ENCODE measurements around the gene RBP3. TPM values are rescaled to one million over a fixed set of nuclear protein-coding genes. Genes with fewer than 3 reads are reported as not detected.

The RBP3 gene
- total RNA-seq, 4 donors from 2014 or later: not detected

DNA sequence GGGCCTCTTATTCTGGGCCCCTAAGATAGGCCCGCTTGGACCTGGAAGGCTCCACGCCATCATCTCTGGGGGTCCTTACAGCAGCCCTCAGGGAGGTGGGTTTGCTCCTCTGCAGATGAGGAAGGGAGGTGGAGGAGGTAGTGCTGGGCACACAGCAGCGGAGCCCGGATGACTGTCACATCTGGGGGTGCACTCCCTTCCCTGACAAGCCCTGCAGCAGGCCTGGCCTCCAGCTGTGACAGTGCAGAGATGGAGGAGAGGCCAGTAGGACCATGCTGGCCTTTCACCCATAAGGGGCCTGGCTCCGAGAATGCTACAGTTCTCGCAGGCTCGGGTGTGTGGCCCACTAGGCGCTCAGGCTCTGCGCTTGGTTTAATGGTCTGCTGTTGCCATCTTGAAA lies 16.7 kb upstream of the RBP3 start:
- peak in 1 of 2 donors; percentile 74 for DNase-seq (ENCODE audit: low spot score in 2 of 2)
- intact Hi-C loops (cut with DNase I; ENCODE audit: low total_unique reads): no loop called here
- TF ChIP-seq POLR2A (IDR thresholded peaks at IDR 0.05): no peak
- TF ChIP-seq, protein P1, sequence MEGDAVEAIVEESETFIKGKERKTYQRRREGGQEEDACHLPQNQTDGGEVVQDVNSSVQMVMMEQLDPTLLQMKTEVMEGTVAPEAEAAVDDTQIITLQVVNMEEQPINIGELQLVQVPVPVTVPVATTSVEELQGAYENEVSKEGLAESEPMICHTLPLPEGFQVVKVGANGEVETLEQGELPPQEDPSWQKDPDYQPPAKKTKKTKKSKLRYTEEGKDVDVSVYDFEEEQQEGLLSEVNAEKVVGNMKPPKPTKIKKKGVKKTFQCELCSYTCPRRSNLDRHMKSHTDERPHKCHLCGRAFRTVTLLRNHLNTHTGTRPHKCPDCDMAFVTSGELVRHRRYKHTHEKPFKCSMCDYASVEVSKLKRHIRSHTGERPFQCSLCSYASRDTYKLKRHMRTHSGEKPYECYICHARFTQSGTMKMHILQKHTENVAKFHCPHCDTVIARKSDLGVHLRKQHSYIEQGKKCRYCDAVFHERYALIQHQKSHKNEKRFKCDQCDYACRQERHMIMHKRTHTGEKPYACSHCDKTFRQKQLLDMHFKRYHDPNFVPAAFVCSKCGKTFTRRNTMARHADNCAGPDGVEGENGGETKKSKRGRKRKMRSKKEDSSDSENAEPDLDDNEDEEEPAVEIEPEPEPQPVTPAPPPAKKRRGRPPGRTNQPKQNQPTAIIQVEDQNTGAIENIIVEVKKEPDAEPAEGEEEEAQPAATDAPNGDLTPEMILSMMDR (IDR thresholded peaks at IDR 0.05): no peak
- no peak overlapping the region for H3K4me3 ChIP-seq (ENCODE audit: low read depth, poor library complexity, severe bottlenecking)
- WGBS, 2 donors: 97% methylated on average over 7 of the region's 9 CpGs

DNA sequence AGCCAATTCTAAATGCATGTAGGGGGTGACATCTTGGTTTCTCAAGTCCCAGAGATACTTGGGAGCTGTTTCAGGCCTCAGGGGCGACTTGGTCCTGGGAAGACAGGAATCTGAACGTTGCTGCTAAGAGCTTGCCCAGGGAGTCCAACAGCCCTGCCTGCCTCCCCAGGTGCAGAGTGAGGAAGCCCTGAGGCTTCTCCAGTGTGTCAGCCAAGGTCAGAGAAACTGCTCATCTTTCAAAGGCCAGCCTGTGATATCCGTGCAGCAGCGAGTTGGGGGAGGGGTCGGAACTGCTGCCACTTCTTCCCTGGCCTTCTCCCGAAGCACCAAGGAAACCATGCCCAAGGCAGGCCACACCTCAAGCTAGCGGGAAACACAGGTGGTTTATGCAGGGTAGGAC lies 16.2 kb upstream of the RBP3 start:
- TF ChIP-seq POLR2A (IDR thresholded peaks at IDR 0.05): no peak
- TF ChIP-seq, protein P1 (IDR thresholded peaks at IDR 0.05): no peak
- 58 to 73% methylated on average over 7 of the region's 7 CpGs for WGBS, 2 donors
- H3K4me3 ChIP-seq (ENCODE audit: low read depth, poor library complexity, severe bottlenecking): no peak overlapping the region
- DNase-seq (ENCODE audit: low spot score in 2 of 2): peak in 1 of 2 donors; percentile 53
- intact Hi-C loops (cut with DNase I; ENCODE audit: low total_unique reads): no loop called here

DNA sequence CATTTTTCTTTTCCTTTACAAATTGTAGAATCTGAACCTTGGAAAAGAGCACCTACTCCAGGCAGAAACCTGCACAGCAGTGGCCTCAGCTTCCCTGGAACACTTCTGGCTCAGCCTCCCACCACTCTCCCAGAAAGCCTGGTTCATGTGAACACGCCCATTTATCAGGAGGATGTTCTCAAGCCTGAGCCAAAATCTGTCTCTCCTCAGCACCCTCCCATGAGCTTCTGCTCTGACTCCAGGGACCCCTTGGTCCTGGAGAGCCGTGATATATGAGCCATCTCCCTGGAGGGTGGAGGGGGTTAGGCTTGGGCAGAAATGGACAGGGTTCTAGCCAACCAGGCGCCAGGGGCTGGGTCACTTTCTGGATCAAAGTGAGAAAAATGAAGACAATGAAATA lies 15.8 kb upstream of the RBP3 start:
- WGBS, 2 donors: 55 to 69% methylated on average over 3 of the region's 3 CpGs
- TF ChIP-seq, protein P1 (IDR thresholded peaks at IDR 0.05): no peak
- no peak for TF ChIP-seq POLR2A (IDR thresholded peaks at IDR 0.05)
- no peak overlapping the region for H3K4me3 ChIP-seq (ENCODE audit: low read depth, poor library complexity, severe bottlenecking)
- intact Hi-C loops (cut with DNase I; ENCODE audit: low total_unique reads): no loop called here
- peak in 1 of 2 donors; percentile 29 for DNase-seq (ENCODE audit: low spot score in 2 of 2)

DNA sequence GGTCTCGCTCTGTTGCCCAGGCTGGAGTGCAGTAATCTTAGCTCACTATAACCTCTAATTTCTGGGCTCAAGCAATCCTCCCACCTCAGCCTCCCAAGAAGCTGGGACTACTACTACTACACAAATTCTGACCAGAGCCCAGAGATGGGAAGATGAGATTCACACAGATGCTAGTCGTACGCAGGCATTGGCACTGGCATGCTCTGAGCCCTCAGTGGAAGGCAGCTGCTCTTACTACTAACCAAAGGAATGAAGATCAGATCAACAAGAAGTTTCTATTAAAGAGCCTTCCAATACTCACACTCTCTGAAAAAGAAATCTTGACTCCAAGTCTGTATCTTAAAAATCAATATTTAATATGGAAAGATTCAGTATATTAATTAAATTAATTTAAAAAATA lies 15.2 kb upstream of the RBP3 start:
- peak in 1 of 2 donors; percentile 21 for DNase-seq (ENCODE audit: low spot score in 2 of 2)
- no peak overlapping the region for H3K4me3 ChIP-seq (ENCODE audit: low read depth, poor library complexity, severe bottlenecking)
- TF ChIP-seq, protein P1 (IDR thresholded peaks at IDR 0.05): no peak
- TF ChIP-seq POLR2A (IDR thresholded peaks at IDR 0.05): no peak
- WGBS, 2 donors: 65 to 79% methylated on average over 3 of the region's 3 CpGs
- intact Hi-C loops (cut with DNase I; ENCODE audit: low total_unique reads): no loop called here

DNA sequence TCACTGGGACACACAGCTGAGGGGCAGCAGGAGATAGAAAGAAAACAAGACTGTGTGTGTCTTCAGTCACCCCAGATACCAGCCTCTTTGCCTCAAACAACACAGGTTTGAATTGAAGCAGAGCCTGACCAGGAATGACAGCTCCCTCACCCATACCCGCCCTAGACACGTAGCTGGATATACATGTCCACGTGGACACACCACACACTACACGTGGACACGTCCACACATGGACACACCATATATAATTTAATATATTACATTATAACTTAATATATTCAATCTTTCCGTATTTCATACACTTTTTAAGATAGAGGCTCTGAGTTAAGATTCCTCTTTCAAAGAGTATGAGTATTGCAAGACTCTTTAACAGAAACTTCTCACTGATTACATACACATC lies 14.6 kb upstream of the RBP3 start:
- intact Hi-C loops (cut with DNase I; ENCODE audit: low total_unique reads): no loop called here
- 91 to 94% methylated on average over 6 of the region's 6 CpGs for WGBS, 2 donors
- H3K4me3 ChIP-seq (ENCODE audit: low read depth, poor library complexity, severe bottlenecking): no peak overlapping the region
- peak in 1 of 2 donors; percentile 31 for DNase-seq (ENCODE audit: low spot score in 2 of 2)
- TF ChIP-seq, protein P1 (IDR thresholded peaks at IDR 0.05): no peak
- TF ChIP-seq POLR2A (IDR thresholded peaks at IDR 0.05): no peak
